IPS DF 19.7 (cell line): ENCODE results near the gene PDGFRB.

ENCODE experiments used
- DNase-seq: peaks from one replicate; pipeline ENCODE4 v3.0.0-alpha.2; 2013; ENCODE audit warnings: low read depth, low spot score

PDGFRB gene

DNA sequence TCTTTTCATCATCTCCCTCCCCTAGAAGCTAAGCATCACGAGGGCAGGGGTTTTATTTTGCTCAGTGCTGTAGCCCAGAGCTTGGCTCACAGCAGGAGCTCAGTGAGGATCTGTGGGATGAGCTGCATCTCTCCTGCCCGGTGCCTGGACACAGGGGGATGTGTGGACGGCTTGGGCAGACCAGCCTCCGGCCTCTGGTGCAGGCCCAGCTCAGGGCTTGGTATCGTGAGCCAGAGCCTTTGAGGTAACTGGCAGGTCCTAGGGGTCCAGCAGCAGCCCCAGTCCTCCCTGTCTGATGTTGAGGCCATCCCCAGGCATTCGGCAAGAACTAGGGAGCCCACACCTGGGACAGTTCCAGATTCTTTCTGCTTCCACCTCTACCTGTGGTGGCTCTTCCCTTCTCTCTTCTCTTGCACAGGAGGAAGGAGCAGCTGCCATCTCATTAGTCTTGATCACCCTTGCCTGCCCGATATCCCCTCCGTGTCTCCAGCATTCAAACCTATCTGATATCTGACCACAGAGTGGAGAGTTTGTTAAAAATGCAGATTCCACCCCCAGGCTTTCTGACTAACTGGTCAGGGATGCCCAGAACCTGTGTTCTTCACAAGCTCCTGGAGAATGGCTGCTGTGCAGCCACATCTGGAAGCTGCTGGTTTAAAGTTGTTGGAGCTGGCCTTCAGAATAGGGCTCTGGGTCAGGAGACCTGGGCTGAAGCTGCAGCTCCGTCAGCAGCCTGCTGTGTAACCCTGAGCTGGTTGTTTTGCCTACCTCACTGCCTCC lies 26.3 kb upstream of the PDGFRB start:
- DNase-seq = no peak

DNA sequence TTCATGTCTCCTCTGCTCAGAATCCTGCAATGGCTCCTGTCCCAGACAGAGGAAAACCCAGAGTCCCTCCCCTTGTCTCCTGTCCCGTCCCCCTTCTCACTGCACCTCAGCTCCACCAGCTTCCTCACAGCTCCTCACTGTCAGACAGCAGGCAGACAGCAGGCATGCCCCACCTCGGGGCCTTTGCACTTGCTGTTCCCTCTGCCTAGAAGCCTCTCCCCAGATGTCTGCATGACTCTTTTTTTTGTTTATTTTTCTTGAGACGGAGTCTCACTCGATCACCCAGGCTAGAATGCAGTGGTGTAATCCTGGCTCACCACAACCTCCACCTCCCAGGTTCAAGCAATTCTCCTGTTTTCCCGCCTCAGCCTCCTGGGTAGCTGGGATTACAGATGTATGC lies 25.4 kb upstream of the PDGFRB start:
- no peak for DNase-seq

GRCh38 chr5:150180241-150181026 lies 24.8 kb upstream of the PDGFRB start:
- no peak for DNase-seq

DNA sequence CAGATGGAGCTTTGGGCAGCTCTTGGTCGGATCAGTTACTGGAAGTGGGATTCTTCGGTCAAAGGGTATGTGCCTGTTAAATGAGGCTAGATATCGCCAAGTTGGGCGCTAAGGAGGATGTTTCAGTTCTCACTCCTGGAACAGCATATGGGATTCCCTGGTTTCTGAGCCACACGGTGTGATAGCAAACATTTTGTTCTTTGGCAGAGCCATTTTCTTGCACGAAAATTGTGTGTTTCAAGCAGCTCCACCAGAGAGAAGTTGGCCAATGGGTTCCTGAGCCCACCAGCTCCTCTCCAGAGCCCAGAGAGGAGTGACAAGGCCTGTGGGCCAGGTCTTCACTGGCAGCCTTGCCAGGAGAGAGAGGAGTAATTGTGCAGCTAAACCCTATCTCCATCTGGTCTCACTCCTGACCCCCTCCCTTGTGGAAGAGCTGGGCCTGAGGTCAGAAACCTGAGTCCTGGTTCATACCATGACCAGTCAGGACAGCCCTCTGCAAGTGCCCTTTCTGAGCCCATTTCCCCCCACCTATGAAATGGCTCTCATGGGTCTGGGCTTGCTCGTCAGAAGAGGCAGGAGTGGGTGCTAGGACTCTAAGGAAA lies 23.5 kb upstream of the PDGFRB start:
- no peak for DNase-seq

DNA sequence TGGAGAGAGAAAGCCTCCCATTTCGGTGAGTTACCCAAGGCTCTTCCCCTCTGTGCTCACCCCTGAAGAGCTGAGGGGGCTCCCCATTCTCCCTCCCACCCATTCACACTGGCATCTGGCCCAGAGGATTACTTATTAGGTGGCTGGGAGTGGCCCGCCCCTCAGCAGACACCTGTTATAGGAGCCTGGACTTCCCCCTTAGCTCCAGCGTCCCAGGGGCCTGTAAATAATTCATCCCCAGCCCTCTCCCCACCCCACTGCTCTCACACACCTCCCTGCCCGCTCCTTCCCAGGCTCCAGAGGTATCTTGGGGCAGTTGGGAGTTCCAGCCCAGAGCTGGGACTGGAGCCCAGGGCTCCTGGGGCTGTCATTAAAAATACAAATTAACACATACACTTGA lies 22.6 kb upstream of the PDGFRB start:
- DNase-seq = no peak

DNA sequence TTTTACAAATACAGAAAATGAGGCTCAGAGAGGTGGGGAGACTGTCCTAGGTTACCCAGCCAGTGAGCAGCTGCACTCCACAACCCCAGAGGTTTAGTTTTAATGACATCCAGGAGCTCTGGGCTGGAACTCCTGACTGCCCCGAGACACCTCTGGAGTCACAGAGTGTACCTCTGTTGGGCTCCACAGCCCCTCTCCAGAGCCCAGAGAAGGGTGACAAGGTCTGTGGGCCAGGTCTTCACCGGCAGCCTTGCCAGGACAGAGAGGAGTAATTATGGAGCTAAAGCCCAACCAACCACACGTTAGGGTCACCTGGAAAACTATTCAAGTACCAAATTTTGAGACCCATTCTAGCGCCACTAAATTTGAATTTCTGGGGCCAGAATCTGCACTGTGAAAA lies 22.1 kb upstream of the PDGFRB start:
- no peak for DNase-seq

- DNase-seq = no peak
Observed at GRCh38 chr5:150176745-150177477, 21.3 kb upstream of the PDGFRB start.

DNA sequence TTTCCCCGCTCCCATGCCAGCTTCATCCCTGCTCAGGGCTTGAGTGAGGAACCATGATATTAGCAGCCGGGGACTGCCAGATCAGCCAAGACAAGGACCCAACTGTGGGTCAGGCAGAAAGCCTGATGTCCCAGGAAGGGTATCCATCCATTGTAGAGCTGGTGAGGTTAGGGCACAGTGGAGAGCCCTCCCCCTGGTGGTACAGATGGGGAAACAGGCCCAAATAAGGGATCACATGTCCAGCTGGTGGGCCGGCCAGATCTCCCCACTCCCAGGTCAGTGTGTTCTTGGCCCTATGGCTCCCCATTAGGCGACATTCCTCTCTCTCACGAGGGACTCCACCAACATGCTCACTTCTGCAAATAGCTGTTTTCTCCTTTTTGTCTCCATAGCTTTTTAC lies 19.9 kb upstream of the PDGFRB start:
- DNase-seq = peak; percentile 63

DNA sequence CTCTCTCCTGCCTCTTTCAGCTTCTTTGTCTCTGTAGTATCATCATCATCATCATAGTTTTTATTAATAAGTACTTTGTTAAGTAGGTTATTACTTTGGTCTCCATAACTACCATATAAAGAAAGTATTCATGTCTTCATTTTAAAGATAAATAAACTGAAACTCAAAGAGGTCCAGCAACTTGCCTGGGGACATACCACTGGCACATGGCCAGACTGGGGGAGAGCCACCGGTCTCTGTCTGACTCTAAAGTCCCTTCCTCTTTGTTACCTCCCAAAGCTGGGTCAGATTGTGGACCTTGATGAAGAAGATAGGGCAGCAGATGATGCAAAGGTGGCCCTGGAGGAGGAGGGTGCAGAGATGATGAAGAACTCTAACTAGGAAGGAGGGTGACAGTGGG lies 19.4 kb upstream of the PDGFRB start:
- no peak for DNase-seq

- no peak for DNase-seq
Observed at GRCh38 chr5:150174285-150174684, 18.6 kb upstream of the PDGFRB start.

DNA sequence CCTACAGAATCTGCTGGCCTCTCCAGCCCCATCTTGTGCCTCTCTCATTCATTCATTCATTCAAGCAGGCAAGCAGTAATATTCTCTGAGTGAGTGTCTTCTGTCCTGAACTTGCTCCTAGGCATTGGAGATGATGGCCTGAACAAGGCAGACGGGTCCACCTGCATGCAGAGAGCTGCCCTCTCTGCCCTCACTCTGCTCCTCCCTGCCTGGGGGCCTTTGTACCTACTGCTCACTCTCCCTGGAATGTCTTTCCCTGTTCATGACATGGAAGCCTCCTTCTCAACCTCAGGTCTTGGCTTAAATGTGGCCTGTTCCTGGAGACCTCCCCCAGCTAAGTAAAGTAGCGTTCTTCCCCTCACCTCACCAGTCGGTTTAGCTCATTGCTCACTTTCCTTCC lies 17.5 kb upstream of the PDGFRB start:
- no peak for DNase-seq

- no peak for DNase-seq
Observed at GRCh38 chr5:150172556-150172955, 16.9 kb upstream of the PDGFRB start.

- no peak for DNase-seq
Observed at GRCh38 chr5:150172145-150172544, 16.5 kb upstream of the PDGFRB start.

DNA sequence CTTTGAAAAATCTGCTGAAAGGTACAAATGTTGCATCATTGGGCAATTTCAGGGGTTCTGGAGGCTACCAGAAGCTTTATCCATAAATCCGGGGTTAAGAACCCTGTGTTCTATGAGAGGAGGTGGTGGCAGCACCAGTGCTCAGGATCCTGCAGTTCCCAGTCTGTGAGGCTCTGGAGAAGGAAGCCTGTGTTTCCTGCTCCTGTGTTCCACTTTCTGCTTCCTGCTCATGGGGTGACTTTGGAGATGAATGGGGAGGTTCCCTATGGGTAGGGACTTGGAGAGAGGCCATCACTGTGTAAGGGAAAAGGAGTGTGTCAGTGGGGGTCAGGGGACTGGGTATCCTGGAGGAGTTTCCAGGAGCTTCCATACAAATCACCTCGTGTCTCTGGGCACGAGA lies 13.2 kb upstream of the PDGFRB start:
- no peak for DNase-seq

DNA sequence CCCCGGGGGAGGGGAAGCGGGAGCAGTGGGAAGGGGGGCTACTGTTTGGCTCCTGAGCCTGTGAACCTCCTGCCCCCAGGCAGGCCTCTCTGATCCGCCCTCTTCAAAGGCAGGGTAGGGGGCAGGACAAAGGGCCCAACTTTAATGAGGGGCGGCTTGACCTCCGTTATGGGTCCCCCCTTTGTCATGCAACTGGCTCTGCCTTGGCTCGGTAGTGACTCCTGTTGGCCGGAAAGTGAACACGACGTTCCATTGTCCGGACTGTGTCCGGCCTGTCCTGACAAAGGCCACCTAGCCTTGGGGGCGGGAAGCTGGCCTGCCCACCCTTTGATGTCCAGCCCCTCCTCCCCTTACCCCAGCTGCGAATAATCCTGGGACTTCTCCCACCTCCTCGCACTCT lies 12.3 kb upstream of the PDGFRB start:
- DNase-seq = no peak

GRCh38 chr5:150167512-150167850 lies 11.8 kb upstream of the PDGFRB start:
- no peak for DNase-seq

GRCh38 chr5:150166650-150167511 lies 11.2 kb upstream of the PDGFRB start, which contains the start of gene CDX1:
CDX1 (plus strand) TSS chr5:150166778; CDS start chr5:150166877, 99 bp downstream.
- DNase-seq = no peak

GRCh38 chr5:150166037-150166649 lies 10.5 kb upstream of the PDGFRB start:
- no peak for DNase-seq

DNA sequence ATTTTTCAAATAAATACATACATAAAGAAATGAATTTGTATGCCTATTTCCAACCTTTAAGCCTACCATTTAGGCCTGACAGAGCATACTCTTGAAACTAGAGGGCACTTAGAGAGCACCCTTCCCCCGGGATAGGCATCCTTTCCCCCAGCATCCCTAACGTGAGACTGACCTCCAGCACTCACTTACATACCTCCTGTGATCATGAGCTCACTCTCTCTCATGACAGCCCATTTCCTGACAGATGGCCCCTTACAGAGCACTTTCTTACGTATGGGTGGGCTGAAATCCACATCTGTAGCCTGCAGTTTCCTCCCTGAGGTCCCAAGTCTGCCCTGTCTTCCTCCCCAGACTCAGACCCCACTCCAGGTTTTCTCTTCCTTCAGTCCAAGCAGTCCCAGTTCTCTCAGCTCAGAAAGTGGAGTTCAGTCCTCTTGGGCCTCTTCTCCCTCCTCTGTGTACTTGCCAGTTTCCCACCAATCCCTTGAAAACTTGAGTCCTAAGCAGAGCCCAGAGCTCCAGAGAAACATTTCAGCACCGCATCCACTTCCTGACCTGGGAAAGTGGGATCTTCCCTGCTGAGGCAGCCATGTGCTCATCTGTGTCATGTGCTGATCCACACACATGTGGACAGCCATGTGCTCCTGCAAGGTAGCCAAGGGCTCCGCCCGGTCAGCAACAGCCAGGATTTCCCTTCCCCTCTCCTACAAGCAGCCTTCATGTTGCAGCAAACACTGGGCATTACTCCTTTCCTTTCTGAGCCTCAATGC lies 8.8 kb upstream of the PDGFRB start:
- DNase-seq = no peak

DNA sequence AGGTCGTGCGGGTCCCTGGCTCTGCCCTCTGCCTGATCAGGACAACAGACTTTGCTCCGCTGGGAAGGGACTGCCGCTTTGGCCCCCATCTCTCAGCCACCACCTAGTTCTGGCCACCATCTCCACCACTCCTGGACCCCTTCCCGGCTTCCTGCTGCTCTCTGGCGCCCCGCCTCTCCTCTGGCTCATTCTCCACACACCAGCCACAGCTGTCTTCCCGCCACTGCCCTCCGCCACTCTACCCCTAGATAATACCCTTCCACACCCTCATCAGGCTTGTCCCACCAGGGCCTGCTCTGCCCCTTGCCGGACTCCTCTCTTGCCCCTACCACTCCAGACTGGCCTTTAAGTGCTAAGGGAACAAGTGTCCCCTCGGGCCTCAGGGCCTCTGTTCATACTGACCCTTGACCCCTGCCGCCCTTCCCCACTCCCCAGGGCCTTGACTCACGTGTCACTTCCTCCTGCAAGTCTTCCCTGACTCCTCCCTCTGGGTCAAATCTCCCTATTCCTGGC lies 8.0 kb upstream of the PDGFRB start:
- no peak for DNase-seq
